Stimulated activated CD4-positive, alpha-beta T cell treated with anti-CD3 and anti-CD28 coated beads, Interleukin-4, amount 100 ng/mL, for 24 hours (primary cell): Measurements from ENCODE around the gene PTGS1.
"Not testable (repeated sequence)": the region's sequence is repeated elsewhere in the genome, so short reads cannot be mapped to it uniquely, and the experiment has no call there.

Source experiments
- DNase-seq: peaks from one replicate; pipeline ENCODE4 v3.0.0-alpha.2; 2020

PTGS1 gene

GRCh38 chr9:122347348-122348287 is 23.2 kb upstream of the PTGS1 start:
- no peak for DNase-seq

DNA sequence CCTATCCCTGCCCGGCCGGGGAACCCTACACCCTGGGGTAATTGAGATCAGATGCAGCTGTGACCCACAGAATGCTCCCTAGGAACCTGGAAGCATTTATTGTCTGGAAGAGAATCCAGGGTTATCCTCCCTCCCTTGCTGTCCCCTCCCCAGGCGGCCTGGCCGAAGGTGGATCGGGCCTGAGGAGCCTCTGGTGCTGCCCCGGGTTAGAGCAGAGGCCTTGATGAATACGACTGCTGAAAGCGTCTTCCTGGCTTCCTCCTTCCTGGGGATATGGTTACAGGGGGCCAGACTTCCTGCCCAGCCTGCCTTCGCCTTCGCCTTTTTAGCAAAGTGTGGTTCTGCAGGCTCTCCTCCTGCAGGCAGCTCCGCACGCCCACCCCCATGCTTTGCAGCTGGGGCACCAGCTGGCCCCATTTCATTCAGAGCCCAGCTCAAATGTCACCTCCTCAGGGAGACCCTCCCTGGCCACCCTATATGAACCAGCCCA is 22.5 kb upstream of the PTGS1 start:
- DNase-seq = no peak

DNA sequence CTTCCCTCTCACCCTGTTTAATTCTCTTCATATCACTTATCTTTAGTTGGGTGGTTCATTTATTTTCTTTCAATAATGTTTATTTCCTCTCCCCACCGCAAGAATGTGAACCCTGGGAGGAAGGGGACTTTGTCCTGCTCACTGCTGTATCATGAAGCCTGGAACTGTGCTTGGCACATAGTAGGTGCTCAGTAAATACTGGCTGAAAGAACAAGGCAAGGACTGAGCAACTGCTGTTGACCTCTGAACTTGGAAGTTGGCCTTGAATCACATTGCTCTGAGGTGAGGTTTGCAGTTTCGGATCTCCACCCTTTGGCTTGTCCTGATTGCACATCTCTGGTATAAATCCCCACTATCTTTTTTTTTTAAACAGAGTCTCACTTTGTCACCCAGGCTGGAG is 22.0 kb upstream of the PTGS1 start:
- DNase-seq = no peak

DNA sequence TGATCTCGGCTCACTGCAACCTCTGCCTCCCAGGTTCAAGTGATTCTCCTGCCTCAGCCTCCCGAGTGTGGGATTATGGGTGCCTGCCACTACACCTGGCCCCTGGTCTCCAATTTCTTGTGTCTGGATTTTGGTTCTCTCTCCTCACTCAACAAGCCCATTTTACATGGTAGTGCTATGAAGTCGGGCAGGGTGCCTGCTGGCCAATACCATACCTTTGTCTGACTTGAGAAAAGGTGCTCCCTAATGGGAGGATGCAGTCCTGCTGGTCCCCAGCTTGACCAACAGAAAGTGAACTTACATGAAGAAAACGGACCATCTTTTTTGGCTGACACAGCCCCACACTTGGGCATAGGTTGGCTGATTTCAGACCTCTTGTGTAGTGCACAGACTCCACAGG is 21.6 kb upstream of the PTGS1 start:
- no peak for DNase-seq

- DNase-seq = peak; percentile 80
Measured at GRCh38 chr9:122350577-122351355, 20.1 kb upstream of the PTGS1 start.

DNA sequence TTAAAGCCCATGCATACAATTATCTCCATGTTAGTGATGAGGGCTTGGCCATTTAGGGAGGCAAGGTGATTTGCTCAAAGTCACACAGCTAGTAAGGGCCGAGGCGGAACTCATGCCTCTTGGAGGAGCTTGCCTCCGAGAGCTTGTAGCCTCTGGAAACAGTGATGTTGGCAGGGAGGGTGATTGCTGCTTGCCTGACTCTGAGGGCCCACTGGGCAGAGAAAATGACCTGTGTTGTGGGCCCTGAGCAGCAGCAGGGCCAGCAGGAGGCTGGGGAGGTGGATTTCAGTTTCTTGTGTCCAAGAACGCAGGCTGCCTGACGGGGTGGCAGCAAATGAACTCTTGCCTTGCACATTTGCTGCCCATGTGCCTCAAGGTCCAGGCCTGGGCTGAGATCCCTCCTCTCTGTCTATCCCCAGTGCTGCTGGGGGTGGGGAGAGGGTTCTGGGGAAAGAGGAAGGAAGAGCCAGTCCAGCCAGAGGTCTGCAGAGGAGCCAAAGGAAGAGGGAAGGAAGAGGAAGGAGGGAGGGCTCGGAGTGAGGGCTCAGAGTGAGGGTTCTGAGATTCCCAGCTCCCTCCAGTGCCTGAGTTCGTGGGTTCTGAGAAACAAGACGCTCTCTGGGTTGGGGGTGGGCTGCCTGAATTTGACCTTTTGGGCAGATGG is 16.2 kb upstream of the PTGS1 start:
- no peak for DNase-seq

DNA sequence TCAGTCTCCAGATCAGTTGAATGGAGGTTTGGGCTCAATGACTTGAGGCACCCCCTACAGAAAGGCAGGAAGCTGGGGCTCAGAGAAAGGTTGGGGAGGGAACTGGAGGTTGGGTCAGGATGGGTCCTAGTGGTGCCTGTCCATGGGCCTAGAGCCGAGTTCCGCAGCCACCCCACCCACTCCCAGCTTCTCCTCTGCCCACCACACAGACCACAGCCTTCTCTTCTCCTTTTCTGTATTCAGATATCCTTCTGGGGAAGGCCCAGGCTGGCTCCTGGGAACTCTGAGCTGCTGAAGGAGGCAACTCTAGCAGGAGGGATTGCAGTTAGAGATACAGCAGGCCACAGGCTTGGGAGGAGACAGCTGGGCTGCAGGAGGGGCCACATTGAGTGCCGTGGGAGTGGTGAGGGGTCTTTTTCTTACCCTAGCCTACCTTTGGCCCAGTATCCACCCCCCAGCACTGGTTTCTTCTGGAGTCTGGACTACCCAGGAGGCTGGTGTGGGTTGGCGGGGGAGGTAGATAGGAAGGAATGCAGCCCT is 15.4 kb upstream of the PTGS1 start:
- DNase-seq = no peak

GRCh38 chr9:122356627-122357026 is 14.2 kb upstream of the PTGS1 start:
- no peak for DNase-seq

DNA sequence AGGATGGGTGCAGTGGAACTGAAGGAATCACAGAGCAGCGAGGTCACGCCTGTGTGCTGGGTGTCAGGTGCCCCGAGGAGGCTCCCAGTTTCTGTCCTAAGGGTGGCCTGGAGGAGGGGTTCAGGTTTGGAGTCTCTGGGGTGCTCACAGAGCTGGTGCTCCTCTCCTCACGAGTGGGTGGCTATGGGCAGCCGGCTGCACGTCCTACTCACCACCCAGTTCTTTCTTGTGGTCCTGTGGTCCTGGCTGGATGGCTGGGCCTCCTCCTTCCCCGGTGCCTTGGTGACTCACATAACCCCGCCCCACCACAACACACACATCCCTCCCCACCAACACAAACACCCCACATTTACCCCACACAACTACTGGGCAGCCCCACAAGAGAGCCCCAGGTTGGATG is 9.9 kb upstream of the PTGS1 start:
- DNase-seq = no peak

DNA sequence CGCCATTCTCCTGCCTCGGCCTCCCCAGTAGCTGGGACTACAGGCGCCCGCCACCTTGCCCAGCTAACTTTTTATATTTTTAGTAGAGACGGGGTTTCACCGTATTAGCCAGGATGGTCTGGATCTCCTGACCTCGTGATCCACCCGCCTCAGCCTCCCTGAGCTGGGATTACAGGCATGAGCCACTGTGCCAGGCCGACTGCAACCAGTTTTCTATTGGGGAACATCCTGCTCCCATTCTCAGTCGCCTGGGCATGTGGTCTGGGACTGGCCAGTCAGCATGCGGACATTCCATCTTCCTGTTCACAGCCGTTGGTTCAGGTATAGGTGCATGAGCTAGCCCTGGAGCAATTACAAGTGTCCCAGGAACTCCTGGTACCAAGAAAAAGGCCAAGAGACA is 7.7 kb upstream of the PTGS1 start:
- not testable (repeated sequence) for DNase-seq

GRCh38 chr9:122364117-122364782 is 6.6 kb upstream of the PTGS1 start:
- no peak for DNase-seq

DNA sequence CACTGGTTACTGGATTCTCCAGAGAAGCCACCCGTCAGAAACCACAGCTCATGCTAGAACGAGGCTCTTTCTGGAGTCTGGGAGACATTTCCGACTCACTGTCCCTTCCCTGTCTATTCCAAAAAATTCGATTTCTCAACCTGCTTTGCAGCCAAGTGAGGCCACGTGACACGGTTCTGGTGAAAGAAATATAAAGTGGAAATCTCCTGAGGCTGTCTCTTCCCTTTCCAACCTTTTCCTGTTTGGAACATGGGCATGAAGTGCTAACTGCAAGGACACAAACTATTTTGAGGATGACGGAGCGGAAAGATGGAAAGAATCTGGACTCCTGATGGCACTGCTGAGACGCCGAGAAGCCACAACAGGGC is 6.1 kb upstream of the PTGS1 start:
- DNase-seq = no peak

- no peak for DNase-seq
Measured at GRCh38 chr9:122366074-122366660, 4.7 kb upstream of the PTGS1 start.

DNA sequence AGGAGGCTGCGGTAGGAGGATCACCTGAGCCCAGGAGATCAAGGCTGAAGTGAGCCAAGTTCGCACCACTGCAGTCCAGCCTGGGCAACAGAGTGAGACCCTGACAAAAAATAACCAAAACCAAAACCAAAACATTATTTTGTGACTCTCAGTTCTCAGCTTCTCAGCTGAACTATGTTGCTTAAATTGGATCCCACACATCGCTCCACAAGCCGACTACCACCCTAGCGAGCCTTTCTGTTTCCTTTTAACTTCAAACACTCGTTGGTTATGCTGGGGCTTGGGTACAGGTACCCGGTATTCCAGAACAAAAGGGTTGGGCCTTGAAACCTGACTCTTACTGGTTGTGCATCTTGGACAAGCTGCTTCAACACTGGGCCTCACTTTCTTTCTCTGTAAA is 3.8 kb upstream of the PTGS1 start:
- no peak for DNase-seq

DNA sequence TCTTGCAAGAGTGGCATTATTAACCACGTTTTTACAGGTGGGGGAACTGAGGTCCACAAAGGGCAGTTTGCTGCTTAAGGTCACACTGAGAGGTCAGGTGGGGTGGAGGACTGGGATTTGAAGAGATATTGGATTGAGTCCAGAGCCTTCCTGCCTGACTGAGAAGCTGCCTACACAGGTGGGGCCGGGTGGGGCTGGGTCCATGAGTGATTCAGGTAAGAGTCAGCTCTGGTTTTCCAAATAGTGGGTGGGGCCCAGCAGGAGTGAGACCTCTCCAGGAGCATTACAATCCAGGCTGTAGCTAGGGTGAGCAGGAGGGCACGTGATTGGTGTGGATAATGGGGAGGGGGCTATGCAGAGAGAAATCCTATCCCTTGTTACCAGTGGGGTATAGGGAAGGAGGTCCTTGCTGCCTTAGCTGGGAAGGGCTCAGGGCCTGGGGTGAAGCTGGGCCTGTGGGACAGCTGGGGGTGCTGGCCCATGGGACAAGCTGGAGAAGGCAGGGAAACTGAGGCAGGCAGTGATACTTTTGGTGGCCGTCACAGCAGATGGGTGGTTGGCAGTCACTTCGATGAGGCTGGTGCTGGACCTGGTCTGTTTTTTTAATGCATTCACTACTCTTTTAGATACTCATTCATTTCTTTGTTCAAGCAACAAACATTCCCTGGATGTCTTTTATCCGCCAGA is 2.9 kb upstream of the PTGS1 start:
- no peak for DNase-seq

GRCh38 chr9:122368642-122369041 is 2.2 kb upstream of the PTGS1 start:
- DNase-seq = no peak

- no peak for DNase-seq
Measured at GRCh38 chr9:122370303-122370702, 521 bp upstream of the PTGS1 start.

DNA sequence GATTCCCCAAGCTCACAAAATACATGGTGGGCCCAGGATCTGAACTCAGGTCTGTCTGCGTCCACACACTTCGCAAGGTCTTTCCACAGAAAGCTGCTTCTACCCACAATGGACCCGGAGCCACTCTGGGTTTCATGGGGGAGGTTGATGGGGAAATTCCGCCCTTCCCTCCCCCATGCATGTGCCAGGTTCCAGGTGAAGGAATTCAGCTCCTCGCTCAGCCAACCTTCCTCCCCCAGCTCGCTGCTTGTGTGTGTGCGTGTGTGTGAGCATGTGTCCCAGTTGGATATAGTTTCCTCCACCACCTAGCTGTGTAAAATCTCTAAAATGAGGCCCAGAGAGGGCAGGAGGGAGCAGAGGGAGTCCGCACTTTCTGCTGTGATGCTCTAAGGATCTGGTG is 1.0 kb downstream of the PTGS1 start:
- DNase-seq = no peak

DNA sequence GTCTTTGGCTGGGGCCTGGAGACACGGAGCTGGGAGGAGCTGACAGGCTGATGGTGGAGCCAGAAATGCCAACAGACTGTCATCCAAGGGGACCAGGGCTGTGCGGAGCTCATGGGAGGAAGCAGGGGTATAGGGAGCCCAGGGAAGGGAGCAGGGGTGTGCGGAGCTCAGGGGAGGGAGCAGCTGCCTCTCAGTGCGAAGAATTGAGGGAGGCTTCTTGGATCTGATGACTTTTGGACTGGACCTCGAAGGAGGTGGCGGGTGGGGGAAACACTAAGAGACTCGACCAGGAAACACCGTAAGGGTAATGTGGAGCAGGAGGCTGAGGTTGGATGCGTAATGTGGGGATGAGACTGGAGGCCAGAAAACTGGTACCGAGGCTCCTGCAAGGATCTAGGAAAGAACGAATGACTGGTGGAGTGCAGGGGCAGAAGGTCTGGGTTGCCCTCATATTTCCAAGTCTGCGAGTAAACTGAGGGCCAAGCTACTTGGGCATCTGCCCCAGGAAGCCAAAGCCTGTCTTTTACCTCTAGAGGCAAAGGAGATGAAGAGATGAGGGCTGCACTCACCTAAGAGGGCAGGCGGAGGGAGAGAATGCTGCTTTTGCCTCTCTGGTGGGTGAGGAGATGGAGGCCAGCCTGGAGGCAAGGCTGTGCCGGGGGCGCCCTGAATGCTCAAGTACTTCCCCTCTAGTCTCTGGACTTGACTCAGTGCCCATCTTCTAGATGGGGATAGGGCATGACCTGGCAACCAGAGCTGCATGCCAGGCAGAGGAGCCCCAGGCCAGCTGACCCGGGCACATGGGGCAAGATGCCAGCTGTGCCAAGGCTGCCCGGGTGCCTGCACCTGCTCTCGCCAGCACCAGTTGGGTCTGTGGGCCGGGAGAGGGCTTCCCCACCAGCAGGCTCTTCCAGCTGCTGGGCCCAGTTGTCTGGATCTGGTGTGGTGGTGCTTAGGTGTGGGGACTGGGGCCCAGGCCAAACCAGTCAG is 2.3 kb downstream of the PTGS1 start:
- no peak for DNase-seq

DNA sequence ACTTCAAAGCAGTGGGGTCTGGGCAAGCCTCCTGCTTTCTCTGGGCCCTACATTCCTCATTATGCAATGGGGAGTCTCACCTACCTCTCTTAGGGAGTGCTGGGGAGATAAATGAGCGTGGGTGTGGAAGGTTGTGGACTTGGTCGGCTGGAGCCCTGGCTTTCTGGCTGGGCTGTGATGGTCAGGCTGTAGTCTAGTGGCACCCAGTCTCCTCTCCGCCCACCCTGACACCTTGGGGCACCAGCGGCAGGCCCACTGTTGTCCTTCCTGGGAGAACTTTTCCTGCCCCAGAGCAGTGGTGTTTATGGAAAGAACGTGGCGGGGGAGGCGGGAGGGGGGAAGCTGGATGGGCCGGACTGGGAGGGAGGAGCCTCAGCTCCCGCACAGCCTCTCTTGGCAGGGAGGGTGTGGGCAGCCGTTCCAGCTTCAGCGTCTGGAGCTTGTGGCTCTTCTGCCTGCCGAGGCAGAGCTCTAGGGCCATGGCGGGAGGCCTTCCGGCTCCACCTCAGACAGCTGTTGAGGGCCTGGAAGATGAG is 4.1 kb downstream of the PTGS1 start:
- DNase-seq = no peak
